Left lobe of liver (tissue), 2 donors: Measurements from ENCODE around the gene TEKT5. TPM values are rescaled to one million over a fixed set of nuclear protein-coding genes. Genes with fewer than 3 reads are reported as not detected.
"Not testable (repeated sequence)": the region's sequence is repeated elsewhere in the genome, so short reads cannot be mapped to it uniquely, and the experiment has no call there.

ENCODE experiments used
- ATAC-seq: fragments of 200-7000 bp; cut with Tn5 transposase; one replicate; pipeline ENCODE4 v1.9.1; 2020; ENCODE audit warnings: mild to moderate bottlenecking, moderate library complexity
- DNase-seq: peaks from one replicate; pipeline ENCODE4 v3.0.0-alpha.2; 2020; ENCODE audit warnings: low spot score
- total RNA-seq: library from RNA; stranded (reverse); gene quantifications from one replicate; pipeline ENCODE4 v1.2.1, GENCODE V29; 2021
- donor health status: DM: no; HTN: no; CAD: no; lungs with moderate emphysema.
- donor health status: DM: no; HTN: yes; CAD: no.

The TEKT5 gene
- total RNA-seq, 1 donor from 2014 or later = 2.1 TPM

GRCh38 chr16:10660950-10661635 lies 33.6 kb downstream of the TEKT5 start:
- DNase-seq (no peak), ATAC-seq (no peak)

- no peak for DNase-seq
- ATAC-seq = no peak
Measured at GRCh38 chr16:10658943-10659342, 35.8 kb downstream of the TEKT5 start.

GRCh38 chr16:10657925-10658324 lies 36.8 kb downstream of the TEKT5 start:
- no peak for DNase-seq
- no peak for ATAC-seq

GRCh38 chr16:10656618-10657017 lies 38.1 kb downstream of the TEKT5 start:
- DNase-seq = no peak
- ATAC-seq = no peak

GRCh38 chr16:10655415-10655977 lies 39.2 kb downstream of the TEKT5 start:
- DNase-seq (no peak), ATAC-seq (no peak)

- ATAC-seq (no peak), DNase-seq (no peak)
Measured at GRCh38 chr16:10654592-10655414, 39.9 kb downstream of the TEKT5 start.

- ATAC-seq (peak; percentile 83), DNase-seq (peak; percentile 89)
Measured at GRCh38 chr16:10652730-10653590, 41.8 kb downstream of the TEKT5 start.

- DNase-seq, ATAC-seq: not testable (repeated sequence)
Measured at GRCh38 chr16:10649098-10649497, 45.6 kb downstream of the TEKT5 start.

GRCh38 chr16:10647721-10648296 lies 46.9 kb downstream of the TEKT5 start:
- peak; percentile 77 for ATAC-seq
- DNase-seq = peak; percentile 65

- ATAC-seq = peak; percentile 1
Measured at GRCh38 chr16:10647264-10647720, 47.4 kb downstream of the TEKT5 start.

GRCh38 chr16:10646581-10647263 lies 48.0 kb downstream of the TEKT5 start:
- peak; percentile 65 for DNase-seq
- ATAC-seq = peak; percentile 84

More at GRCh38 chr16:10647264-10647720, 47.4 kb downstream of the TEKT5 start:
- no peak for DNase-seq

GRCh38 chr16:10646228-10646580 lies 48.5 kb downstream of the TEKT5 start:
- no peak for ATAC-seq

GRCh38 chr16:10644092-10644491 lies 50.6 kb downstream of the TEKT5 start:
- no peak for ATAC-seq
- DNase-seq = no peak

More at GRCh38 chr16:10646228-10646580, 48.5 kb downstream of the TEKT5 start:
- DNase-seq = no peak

GRCh38 chr16:10642964-10643363 lies 51.8 kb downstream of the TEKT5 start:
- ATAC-seq = no peak

GRCh38 chr16:10641953-10642949 lies 52.5 kb downstream of the TEKT5 start:
- DNase-seq (no peak), ATAC-seq (no peak)

More at GRCh38 chr16:10642964-10643363, 51.8 kb downstream of the TEKT5 start:
- no peak for DNase-seq

- no peak for DNase-seq
- ATAC-seq = no peak
Measured at GRCh38 chr16:10641555-10641952, 53.2 kb downstream of the TEKT5 start.

- no peak for DNase-seq
- no peak for ATAC-seq
Measured at GRCh38 chr16:10640934-10641333, 53.8 kb downstream of the TEKT5 start.

GRCh38 chr16:10638101-10638500 lies 56.6 kb downstream of the TEKT5 start:
- DNase-seq (no peak), ATAC-seq (no peak)
